ENCODE measurements around the gene SLC24A3. TPM values are rescaled to one million over a fixed set of nuclear protein-coding genes. Genes with fewer than 3 reads are reported as not detected.

The SLC24A3 gene
- total RNA-seq, 1 donor from 2014 or later, result 0.51 TPM

- Mint-ChIP-seq H3K27ac (ENCODE audit: unreplicated experiment) (no peak overlapping the region), H3K27me3 (ENCODE audit: low read depth) (peaks cover 35% of the 10 kb centered on the region), H3K36me3 (ENCODE audit: low read depth) (no peaks in the 10 kb centered on the region), H3K4me1 (no peaks in the 10 kb centered on the region), H3K9me3 (no peaks in the 10 kb centered on the region), H3K4me3 (no peak overlapping the region)
- DNase-seq (ENCODE audit: low read depth, low spot score), result no peak
- TF ChIP-seq CTCF (conservative IDR thresholded peaks at IDR 0.05), result no peak
Observed at GRCh38 chr20:19351542-19351941, 139.1 kb downstream of the SLC24A3 start.

GRCh38 chr20:19354950-19355349 is 142.5 kb downstream of the SLC24A3 start:
- Mint-ChIP-seq H3K4me3 (no peak overlapping the region), H3K27ac (ENCODE audit: unreplicated experiment) (no peak overlapping the region), H3K9me3 (no peaks in the 10 kb centered on the region), H3K36me3 (ENCODE audit: low read depth) (no peaks in the 10 kb centered on the region), H3K27me3 (ENCODE audit: low read depth) (peaks cover 19% of the 10 kb centered on the region), H3K4me1 (no peaks in the 10 kb centered on the region)
- no peak for DNase-seq (ENCODE audit: low read depth, low spot score)
- TF ChIP-seq CTCF (conservative IDR thresholded peaks at IDR 0.05), result no peak

GRCh38 chr20:19361790-19362189 is 149.3 kb downstream of the SLC24A3 start:
- H3K27ac Mint-ChIP-seq (ENCODE audit: unreplicated experiment), result no peak overlapping the region
- H3K4me3 Mint-ChIP-seq, result no peak overlapping the region
- H3K4me1 Mint-ChIP-seq, result no peaks in the 10 kb centered on the region
- H3K36me3 Mint-ChIP-seq (ENCODE audit: low read depth), result no peaks in the 10 kb centered on the region
- TF ChIP-seq CTCF (conservative IDR thresholded peaks at IDR 0.05), result no peak
- peaks cover 9% of the 10 kb centered on the region for H3K27me3 Mint-ChIP-seq (ENCODE audit: low read depth)
- no peaks in the 10 kb centered on the region for H3K9me3 Mint-ChIP-seq
- DNase-seq (ENCODE audit: low read depth, low spot score), result no peak

- H3K27ac Mint-ChIP-seq (ENCODE audit: unreplicated experiment), result no peak overlapping the region
- no peak for TF ChIP-seq CTCF (conservative IDR thresholded peaks at IDR 0.05)
- H3K36me3 Mint-ChIP-seq (ENCODE audit: low read depth), result no peaks in the 10 kb centered on the region
- no peaks in the 10 kb centered on the region for H3K9me3 Mint-ChIP-seq
- no peak for DNase-seq (ENCODE audit: low read depth, low spot score)
- peaks cover 7% of the 10 kb centered on the region for H3K27me3 Mint-ChIP-seq (ENCODE audit: low read depth)
- no peak overlapping the region for H3K4me3 Mint-ChIP-seq
- no peaks in the 10 kb centered on the region for H3K4me1 Mint-ChIP-seq
Observed at GRCh38 chr20:19363476-19363875, 151.0 kb downstream of the SLC24A3 start.

GRCh38 chr20:19367591-19367990 is 155.1 kb downstream of the SLC24A3 start:
- no peaks in the 10 kb centered on the region for H3K4me1 Mint-ChIP-seq
- no peak overlapping the region for H3K4me3 Mint-ChIP-seq
- no peak for TF ChIP-seq CTCF (conservative IDR thresholded peaks at IDR 0.05)
- H3K36me3 Mint-ChIP-seq (ENCODE audit: low read depth), result no peaks in the 10 kb centered on the region
- H3K9me3 Mint-ChIP-seq, result no peaks in the 10 kb centered on the region
- no peak for DNase-seq (ENCODE audit: low read depth, low spot score)
- no peak overlapping the region for H3K27ac Mint-ChIP-seq (ENCODE audit: unreplicated experiment)
- H3K27me3 Mint-ChIP-seq (ENCODE audit: low read depth), result no peaks in the 10 kb centered on the region

GRCh38 chr20:19368351-19368750 is 155.9 kb downstream of the SLC24A3 start:
- Mint-ChIP-seq H3K4me1 (no peaks in the 10 kb centered on the region), H3K27me3 (ENCODE audit: low read depth) (no peaks in the 10 kb centered on the region), H3K27ac (ENCODE audit: unreplicated experiment) (no peak overlapping the region), H3K9me3 (no peaks in the 10 kb centered on the region), H3K4me3 (no peak overlapping the region), H3K36me3 (ENCODE audit: low read depth) (no peaks in the 10 kb centered on the region)
- DNase-seq (ENCODE audit: low read depth, low spot score), result no peak
- no peak for TF ChIP-seq CTCF (conservative IDR thresholded peaks at IDR 0.05)
